ENCODE data around the gene SF1.

- TF ChIP-seq POLR2A (IDR thresholded peaks at IDR 0.05) (no peak), CTCF (IDR thresholded peaks at IDR 0.05) (no peak)
Measured at GRCh38 chr11:64769283-64769682, 9.1 kb downstream of the SF1 start.

Measured in adrenal gland (tissue), 5 donors.